H9 (cell line): ENCODE results near the gene ZNF214. TPM values are rescaled to one million over a fixed set of nuclear protein-coding genes. Genes with fewer than 3 reads are reported as not detected.
"Not testable (repeated sequence)": the region's sequence is repeated elsewhere in the genome, so short reads cannot be mapped to it uniquely, and the experiment has no call there.

Experiments
- DNase-seq: peaks from one replicate; pipeline ENCODE4 v3.0.0-alpha.2; 2017
- H2AFZ ChIP-seq: one replicate; pipeline ENCODE4 v1.6.1; 2013; ENCODE audit warnings: mild to moderate bottlenecking, low read length, control low read depth, moderate library complexity
- H2AK5ac ChIP-seq: 2 replicates; pipeline ENCODE4 v1.6.1; 2013; ENCODE audit warnings: low read length, control low read depth, mixed read lengths; ENCODE audit not compliant: insufficient read length
- H2BK120ac ChIP-seq: one replicate; pipeline ENCODE4 v1.6.1; 2013; ENCODE audit warnings: low read depth, mild to moderate bottlenecking, low read length, control low read depth, inconsistent platforms; ENCODE audit not compliant: poor library complexity, severe bottlenecking
- H2BK12ac ChIP-seq: 2 replicates; pipeline ENCODE4 v1.6.1; 2013; ENCODE audit warnings: low read length, control low read depth, mixed read lengths, low read depth; ENCODE audit not compliant: insufficient read length
- H2BK15ac ChIP-seq: 2 replicates; pipeline ENCODE4 v1.6.1; 2013; ENCODE audit warnings: low read depth, low read length, control low read depth
- H2BK20ac ChIP-seq: one replicate; pipeline ENCODE4 v1.6.1; 2013; ENCODE audit warnings: low read depth, mild to moderate bottlenecking, low read length, control low read depth, inconsistent platforms; ENCODE audit not compliant: poor library complexity, severe bottlenecking
- H2BK5ac ChIP-seq: 2 replicates; pipeline ENCODE4 v1.6.1; 2013; ENCODE audit warnings: low read length, control low read depth, mixed read lengths; ENCODE audit not compliant: insufficient read length
- H3K14ac ChIP-seq: 2 replicates; pipeline ENCODE4 v1.6.1; 2013; ENCODE audit warnings: low read length, control low read depth; ENCODE audit not compliant: insufficient read depth
- H3K18ac ChIP-seq: 2 replicates; pipeline ENCODE4 v1.6.1; 2013; ENCODE audit warnings: low read depth, mild to moderate bottlenecking, mixed read lengths, low read length, control low read depth; ENCODE audit not compliant: insufficient read length
- H3K23ac ChIP-seq: 2 replicates; pipeline ENCODE4 v1.6.1; 2013; ENCODE audit warnings: low read length, control low read depth, mixed read lengths, low read depth; ENCODE audit not compliant: insufficient read length
- H3K23me2 ChIP-seq: 2 replicates; pipeline ENCODE4 v1.6.1; 2013; ENCODE audit warnings: low read depth, mild to moderate bottlenecking, mixed read lengths, low read length, control low read depth; ENCODE audit not compliant: insufficient read length, poor library complexity, severe bottlenecking
- H3K27ac ChIP-seq: 2 replicates; pipeline ENCODE4 v1.5.1; 2013; ENCODE audit warnings: low read length, control low read depth, mixed read lengths, low read depth; ENCODE audit not compliant: insufficient read length
- H3K27me3 ChIP-seq: 2 replicates; pipeline ENCODE4 v1.6.1; 2013; ENCODE audit warnings: low read length, control low read depth, inconsistent platforms; ENCODE audit not compliant: insufficient read depth
- H3K4ac ChIP-seq: 2 replicates; pipeline ENCODE4 v1.6.1; 2013; ENCODE audit warnings: low read depth, mild to moderate bottlenecking, control low read depth, inconsistent platforms, low read length, moderate library complexity
- H3K4me1 ChIP-seq: 2 replicates; pipeline ENCODE4 v1.6.1; 2013; ENCODE audit warnings: low read length, control low read depth, inconsistent platforms; ENCODE audit not compliant: insufficient read depth
- H3K4me2 ChIP-seq: 2 replicates; pipeline ENCODE4 v1.6.1; 2013; ENCODE audit warnings: low read length, control low read depth, mixed read lengths; ENCODE audit not compliant: insufficient read length, insufficient read depth
- H3K56ac ChIP-seq: 2 replicates; pipeline ENCODE4 v1.6.1; 2013; ENCODE audit warnings: low read depth, mild to moderate bottlenecking, mixed read lengths, low read length, control low read depth; ENCODE audit not compliant: insufficient read length
- H3K79me1 ChIP-seq: 2 replicates; pipeline ENCODE4 v1.6.1; 2013; ENCODE audit warnings: low read depth, mild to moderate bottlenecking, moderate library complexity, low read length, control low read depth, inconsistent platforms; ENCODE audit not compliant: insufficient read depth, poor library complexity, severe bottlenecking
- H3K79me2 ChIP-seq: 2 replicates; pipeline ENCODE4 v1.6.1; 2013; ENCODE audit warnings: low read length, control low read depth, inconsistent platforms; ENCODE audit not compliant: insufficient read depth
- H3K9ac ChIP-seq: 2 replicates; pipeline ENCODE4 v1.6.1; 2013; ENCODE audit warnings: low read length, control low read depth, mixed read lengths; ENCODE audit not compliant: insufficient read length; ENCODE audit errors: extremely low read depth
- H3K9me3 ChIP-seq: one replicate; pipeline ENCODE4 v1.6.1; 2013; ENCODE audit warnings: low read depth, low read length, inconsistent platforms; ENCODE audit not compliant: control insufficient read depth
- H3T11ph ChIP-seq: one replicate; pipeline ENCODE4 v1.6.1; 2013; ENCODE audit warnings: mild to moderate bottlenecking, low read length, control low read depth, inconsistent platforms
- H4K20me1 ChIP-seq: one replicate; pipeline ENCODE4 v1.6.1; 2013; ENCODE audit not compliant: control insufficient read depth, insufficient read length, insufficient read depth
- H4K5ac ChIP-seq: 2 replicates; pipeline ENCODE4 v1.6.1; 2013; ENCODE audit warnings: low read depth, mild to moderate bottlenecking, mixed read lengths, low read length, control low read depth; ENCODE audit not compliant: insufficient read length
- H4K8ac ChIP-seq: replicated peaks from 2 replicates; pipeline ENCODE4 v1.6.1; 2013; ENCODE audit warnings: low read length, control low read depth, mixed read lengths, low read depth; ENCODE audit not compliant: insufficient read length
- H4K91ac ChIP-seq: 2 replicates; pipeline ENCODE4 v1.6.1; 2013; ENCODE audit warnings: low read depth, mild to moderate bottlenecking, moderate library complexity, mixed read lengths, low read length, control low read depth; ENCODE audit not compliant: insufficient read length
- H3K27ac Mint-ChIP-seq, 3 experiments: 2 replicates in 2 of 3; 3 replicates in 1 of 3; pipeline ENCODE4 v1.8.0; 2020 to 2021; ENCODE audit warnings: mixed read lengths in 3 of 3, mild to moderate bottlenecking in 1 of 3, moderate library complexity in 1 of 3
- H3K27me3 Mint-ChIP-seq: 2 replicates; pipeline ENCODE4 v1.8.0; 2021; ENCODE audit warnings: low read depth, mild to moderate bottlenecking, moderate library complexity, mixed read lengths
- H3K36me3 Mint-ChIP-seq, 3 experiments: 2 replicates in 2 of 3; 3 replicates in 1 of 3; pipeline ENCODE4 v1.8.0; 2020 to 2021; ENCODE audit warnings: low read depth in 3 of 3, mixed read lengths in 3 of 3; ENCODE audit not compliant: insufficient read depth in 1 of 3
- H3K4me1 Mint-ChIP-seq, 2 experiments: 2 replicates each; pipeline ENCODE4 v1.8.0; 2020; ENCODE audit warnings: mixed read lengths in 2 of 2
- H3K4me3 Mint-ChIP-seq, 2 experiments: 2 replicates in 1 of 2; 3 replicates in 1 of 2; pipeline ENCODE4 v1.8.0; 2020 to 2021; ENCODE audit warnings: mild to moderate bottlenecking in 2 of 2, mixed read lengths in 2 of 2, moderate library complexity in 1 of 2
- H3K9me3 Mint-ChIP-seq, 2 experiments: 2 replicates in 1 of 2; 3 replicates in 1 of 2; pipeline ENCODE4 v1.8.0; 2020; ENCODE audit warnings: mild to moderate bottlenecking in 2 of 2, mixed read lengths in 2 of 2, moderate library complexity in 1 of 2
- WGBS: extraction: QIAGEN DNeasy Blood & Tissue Kit; methylation state at CpG from one replicate; pipeline ENCODE4 v1.1.7; 2013; ENCODE audit warnings: missing lambda C conversion rate, low lambda C conversion rate, mixed read lengths; ENCODE audit not compliant: insufficient read length; ENCODE audit errors: extremely low coverage; 5-methylcytosine and 5-hydroxymethylcytosine counted together
- total RNA-seq: library from RNA; stranded (reverse); gene quantifications from 2 replicates; pipeline ENCODE4 v1.2.1, GENCODE V29; 2021
- TF ChIP-seq, protein P1 (sequence below): fragments of 200-600 bp; sonication (generic); conservative IDR thresholded peaks from 3 replicates; pipeline ENCODE4 v1.8.0; 2021; ENCODE audit warnings: antibody characterized with exemption, mild to moderate bottlenecking

Gene ZNF214
- total RNA-seq, 1 experiment from 2014 or later = 4.0 TPM

DNA sequence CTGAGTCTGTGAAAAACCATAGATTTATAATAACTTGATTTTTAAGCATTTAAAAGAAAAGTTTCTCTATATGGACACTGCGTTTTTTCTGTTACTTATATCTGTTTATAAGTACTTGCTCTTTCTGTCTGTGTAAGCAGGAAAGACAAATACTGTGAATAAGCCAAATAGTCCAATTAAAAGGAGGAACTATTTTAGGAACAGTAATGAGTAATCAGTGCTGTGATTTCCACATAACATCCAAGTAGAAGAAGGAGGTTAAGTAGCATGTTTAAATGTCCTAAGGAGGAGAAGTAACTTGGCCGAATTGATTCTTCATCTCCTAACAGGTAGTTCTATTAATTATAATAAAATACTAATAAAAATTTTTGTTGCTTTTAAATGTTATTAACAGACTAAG, 40.8 kb downstream of the ZNF214 start:
- H3K4me2 ChIP-seq = no peak overlapping the region
- no peaks in the 10 kb centered on the region for H3K79me1 ChIP-seq
- no peak for DNase-seq
- no peak overlapping the region for H3K4ac ChIP-seq
- no peak overlapping the region for H3K56ac ChIP-seq
- H3K27ac ChIP-seq = no peak overlapping the region
- no peak overlapping the region for H4K5ac ChIP-seq
- H3K27me3 ChIP-seq = no peaks in the 10 kb centered on the region
- TF ChIP-seq, protein P1, sequence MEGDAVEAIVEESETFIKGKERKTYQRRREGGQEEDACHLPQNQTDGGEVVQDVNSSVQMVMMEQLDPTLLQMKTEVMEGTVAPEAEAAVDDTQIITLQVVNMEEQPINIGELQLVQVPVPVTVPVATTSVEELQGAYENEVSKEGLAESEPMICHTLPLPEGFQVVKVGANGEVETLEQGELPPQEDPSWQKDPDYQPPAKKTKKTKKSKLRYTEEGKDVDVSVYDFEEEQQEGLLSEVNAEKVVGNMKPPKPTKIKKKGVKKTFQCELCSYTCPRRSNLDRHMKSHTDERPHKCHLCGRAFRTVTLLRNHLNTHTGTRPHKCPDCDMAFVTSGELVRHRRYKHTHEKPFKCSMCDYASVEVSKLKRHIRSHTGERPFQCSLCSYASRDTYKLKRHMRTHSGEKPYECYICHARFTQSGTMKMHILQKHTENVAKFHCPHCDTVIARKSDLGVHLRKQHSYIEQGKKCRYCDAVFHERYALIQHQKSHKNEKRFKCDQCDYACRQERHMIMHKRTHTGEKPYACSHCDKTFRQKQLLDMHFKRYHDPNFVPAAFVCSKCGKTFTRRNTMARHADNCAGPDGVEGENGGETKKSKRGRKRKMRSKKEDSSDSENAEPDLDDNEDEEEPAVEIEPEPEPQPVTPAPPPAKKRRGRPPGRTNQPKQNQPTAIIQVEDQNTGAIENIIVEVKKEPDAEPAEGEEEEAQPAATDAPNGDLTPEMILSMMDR = no peak
- no peaks in the 10 kb centered on the region for H3K36me3 Mint-ChIP-seq
- H3K27me3 Mint-ChIP-seq = no peaks in the 10 kb centered on the region
- H3K79me2 ChIP-seq = no peaks in the 10 kb centered on the region
- H3K9ac ChIP-seq = no peak overlapping the region
- H3K14ac ChIP-seq = no peak overlapping the region
- no peak overlapping the region for H3K27ac Mint-ChIP-seq
- no peak overlapping the region for H2BK15ac ChIP-seq
- H2BK12ac ChIP-seq = no peak overlapping the region
- H2AK5ac ChIP-seq = no peak overlapping the region
- no peaks in the 10 kb centered on the region for H4K20me1 ChIP-seq
- no peak overlapping the region for H2BK20ac ChIP-seq
- no peak overlapping the region for H3K23ac ChIP-seq
- no peak overlapping the region for H2BK120ac ChIP-seq
- no peak overlapping the region for H3K18ac ChIP-seq
- no peak overlapping the region for H2BK5ac ChIP-seq
- H2AFZ ChIP-seq = no peak overlapping the region
- peaks cover 2 to 5% of the 10 kb centered on the region in 2 experiments; a peak in 3 of 5 replicates for H3K9me3 Mint-ChIP-seq
- no peak overlapping the region for H3T11ph ChIP-seq
- no peak overlapping the region for H4K91ac ChIP-seq
- no peaks in the 10 kb centered on the region for H3K23me2 ChIP-seq
- H4K8ac ChIP-seq = no peak overlapping the region
- H3K9me3 ChIP-seq = no peaks in the 10 kb centered on the region
- no peak overlapping the region for H3K4me3 Mint-ChIP-seq
- no peaks in the 10 kb centered on the region for H3K4me1 ChIP-seq
- WGBS = no CpG with 5 or more reads among the region's 2 CpGs
- H3K4me1 Mint-ChIP-seq = no peaks in the 10 kb centered on the region

DNA sequence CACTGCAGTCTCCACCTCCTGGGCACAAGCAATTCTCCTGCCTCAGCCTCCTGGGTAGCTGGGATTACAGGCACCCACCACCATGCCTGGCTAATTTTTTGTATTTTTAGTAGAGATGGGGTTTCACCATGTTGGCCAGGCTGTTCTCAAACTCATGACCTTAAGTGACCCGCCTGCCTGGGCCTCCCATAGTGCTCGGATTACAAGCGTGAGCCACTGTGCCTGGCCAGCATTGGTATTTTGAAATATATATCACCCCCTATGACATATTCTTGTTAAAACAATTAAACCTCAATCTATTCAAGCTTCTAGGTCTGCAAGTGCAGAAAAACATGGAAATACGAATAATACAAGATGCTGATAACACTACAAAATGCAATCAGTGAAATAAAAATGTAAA, 50.3 kb downstream of the ZNF214 start:
- H3K27me3 Mint-ChIP-seq, H3K14ac ChIP-seq, H3K4me3 Mint-ChIP-seq, H4K5ac ChIP-seq, H3K23ac ChIP-seq, H3T11ph ChIP-seq, H3K9me3 ChIP-seq, H2BK120ac ChIP-seq, H3K79me1 ChIP-seq, H3K4ac ChIP-seq, H4K8ac ChIP-seq, H3K27ac Mint-ChIP-seq, H3K23me2 ChIP-seq, H3K4me1 ChIP-seq, DNase-seq, H2BK5ac ChIP-seq, H3K27ac ChIP-seq, H3K4me1 Mint-ChIP-seq, H3K79me2 ChIP-seq, H2BK15ac ChIP-seq, H2BK12ac ChIP-seq, H2BK20ac ChIP-seq, H4K20me1 ChIP-seq, H3K56ac ChIP-seq, H3K27me3 ChIP-seq, H4K91ac ChIP-seq, H2AFZ ChIP-seq, H3K9ac ChIP-seq, H3K4me2 ChIP-seq, H3K18ac ChIP-seq, H2AK5ac ChIP-seq: not testable (repeated sequence)
- Mint-ChIP-seq H3K9me3 (peaks cover 9 to 15% of the 10 kb centered on the region in 2 experiments; a peak in 3 of 5 replicates), H3K36me3 (peaks cover 9 to 14% (median 10%) of the 10 kb centered on the region in 3 experiments; a peak in 6 of 7 replicates)
- no CpG with 5 or more reads among the region's 4 CpGs for WGBS
